Stomach (tissue), 4 donors: ENCODE measurements around the gene OR5B12.

ENCODE experiments used
- EP300 ChIP-seq: sonication (generic); formaldehyde crosslinking; IDR thresholded peaks from one replicate; pipeline ENCODE4 v1.6.1; 2017; ENCODE audit warnings: antibody characterized with exemption
- POLR2A ChIP-seq, 4 donors: fragments of 450-650 bp; IDR thresholded peaks; one replicate each; pipeline ENCODE4 v1.6.1; 2016; ENCODE audit warnings: antibody characterized with exemption in 4 of 4, control low read depth in 2 of 4, mild to moderate bottlenecking in 1 of 4, moderate library complexity in 1 of 4
- POLR2AphosphoS5 ChIP-seq, 3 donors: sonication (generic); formaldehyde crosslinking; IDR thresholded peaks; one replicate each; pipeline ENCODE4 v1.6.1; 2016; ENCODE audit warnings: antibody characterized with exemption in 3 of 3
- TF ChIP-seq, protein P1 (sequence below), 7 experiments: fragments of 450-650 bp in 4 of 7; fragments of 200-600 bp in 3 of 7; sonication (generic) in 3 of 7; IDR thresholded peaks; one replicate each; pipeline ENCODE4 v1.5.1; 2016 to 2019; ENCODE audit warnings: antibody characterized with exemption in 7 of 7, control low read depth in 2 of 7, mild to moderate bottlenecking in 1 of 7

DNA sequence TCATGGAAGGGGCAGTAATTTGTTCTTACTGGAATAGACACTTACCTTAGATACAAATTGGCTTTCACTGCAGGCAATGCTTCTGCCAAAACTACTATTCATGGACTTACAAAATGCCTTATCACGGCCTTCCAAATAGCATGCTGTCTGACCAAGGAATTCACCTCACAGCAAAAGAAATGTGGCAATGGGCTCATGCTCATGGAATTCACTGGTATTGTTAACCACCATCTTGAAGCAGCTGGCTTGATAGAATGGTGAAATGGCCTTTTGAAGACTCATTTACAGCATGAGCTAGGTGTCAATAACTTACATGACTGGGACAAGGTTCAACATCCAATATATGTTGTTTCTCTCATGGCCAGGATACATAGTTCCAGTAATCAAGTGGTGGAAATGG lies 43.9 kb upstream of the OR5B12 start:
- TF ChIP-seq, protein P1, sequence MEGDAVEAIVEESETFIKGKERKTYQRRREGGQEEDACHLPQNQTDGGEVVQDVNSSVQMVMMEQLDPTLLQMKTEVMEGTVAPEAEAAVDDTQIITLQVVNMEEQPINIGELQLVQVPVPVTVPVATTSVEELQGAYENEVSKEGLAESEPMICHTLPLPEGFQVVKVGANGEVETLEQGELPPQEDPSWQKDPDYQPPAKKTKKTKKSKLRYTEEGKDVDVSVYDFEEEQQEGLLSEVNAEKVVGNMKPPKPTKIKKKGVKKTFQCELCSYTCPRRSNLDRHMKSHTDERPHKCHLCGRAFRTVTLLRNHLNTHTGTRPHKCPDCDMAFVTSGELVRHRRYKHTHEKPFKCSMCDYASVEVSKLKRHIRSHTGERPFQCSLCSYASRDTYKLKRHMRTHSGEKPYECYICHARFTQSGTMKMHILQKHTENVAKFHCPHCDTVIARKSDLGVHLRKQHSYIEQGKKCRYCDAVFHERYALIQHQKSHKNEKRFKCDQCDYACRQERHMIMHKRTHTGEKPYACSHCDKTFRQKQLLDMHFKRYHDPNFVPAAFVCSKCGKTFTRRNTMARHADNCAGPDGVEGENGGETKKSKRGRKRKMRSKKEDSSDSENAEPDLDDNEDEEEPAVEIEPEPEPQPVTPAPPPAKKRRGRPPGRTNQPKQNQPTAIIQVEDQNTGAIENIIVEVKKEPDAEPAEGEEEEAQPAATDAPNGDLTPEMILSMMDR (IDR thresholded peaks at IDR 0.05), result no peak
- TF ChIP-seq POLR2AphosphoS5 (IDR thresholded peaks at IDR 0.05) (no peak), EP300 (no peak), POLR2A (IDR thresholded peaks at IDR 0.05) (no peak)
